ENCODE data around the gene TMEM220.
A peak's percentile ranks its signal among the peaks of the same experiment; 100 is the strongest.

Gene TMEM220

GRCh38 chr17:10718547-10718946 lies 11.3 kb downstream of the TMEM220 start:
- no peak for DNase-seq (ENCODE audit: low read depth)
- no peak overlapping the region for H3K4me3 ChIP-seq (ENCODE audit: low read depth, low read length)
- no peak for TF ChIP-seq CTCF (IDR thresholded peaks at IDR 0.05; ENCODE audit: control insufficient read depth, extremely low read depth, insufficient read depth)

- DNase-seq (ENCODE audit: low read depth): no peak
- no peak for TF ChIP-seq CTCF (IDR thresholded peaks at IDR 0.05; ENCODE audit: control insufficient read depth, extremely low read depth, insufficient read depth)
- H3K4me3 ChIP-seq (ENCODE audit: low read depth, low read length): no peak overlapping the region
Observed at GRCh38 chr17:10716218-10716617, 13.6 kb downstream of the TMEM220 start.

- DNase-seq (ENCODE audit: low read depth): no peak
- H3K4me3 ChIP-seq (ENCODE audit: low read depth, low read length): no peak overlapping the region
- TF ChIP-seq CTCF (IDR thresholded peaks at IDR 0.05; ENCODE audit: control insufficient read depth, extremely low read depth, insufficient read depth): no peak
Observed at GRCh38 chr17:10713318-10713717, 16.5 kb downstream of the TMEM220 start.

GRCh38 chr17:10705727-10706126 lies 24.1 kb downstream of the TMEM220 start:
- no peak overlapping the region for H3K4me3 ChIP-seq (ENCODE audit: low read depth, low read length)
- no peak for TF ChIP-seq CTCF (IDR thresholded peaks at IDR 0.05; ENCODE audit: control insufficient read depth, extremely low read depth, insufficient read depth)

GRCh38 chr17:10702574-10702973 lies 27.2 kb downstream of the TMEM220 start:
- DNase-seq (ENCODE audit: low read depth): no peak
- TF ChIP-seq CTCF (IDR thresholded peaks at IDR 0.05; ENCODE audit: control insufficient read depth, extremely low read depth, insufficient read depth): no peak
- H3K4me3 ChIP-seq (ENCODE audit: low read depth, low read length): no peak overlapping the region

More at GRCh38 chr17:10705727-10706126, 24.1 kb downstream of the TMEM220 start:
- no peak for DNase-seq (ENCODE audit: low read depth)

GRCh38 chr17:10699856-10700255 lies 30.0 kb downstream of the TMEM220 start:
- no peak for DNase-seq (ENCODE audit: low read depth)
- no peak for TF ChIP-seq CTCF (IDR thresholded peaks at IDR 0.05; ENCODE audit: control insufficient read depth, extremely low read depth, insufficient read depth)
- no peak overlapping the region for H3K4me3 ChIP-seq (ENCODE audit: low read depth, low read length)

GRCh38 chr17:10698096-10698818 lies 31.6 kb downstream of the TMEM220 start:
- no peak for TF ChIP-seq CTCF (IDR thresholded peaks at IDR 0.05; ENCODE audit: control insufficient read depth, extremely low read depth, insufficient read depth)
- peak; percentile 71 for DNase-seq (ENCODE audit: low read depth)
- H3K4me3 ChIP-seq (ENCODE audit: low read depth, low read length): peak overlapping the region; percentile 83
